ENCODE data around the gene CCDC110.
A peak's percentile ranks its signal among the peaks of the same experiment; 100 is the strongest.

Gene CCDC110

DNA sequence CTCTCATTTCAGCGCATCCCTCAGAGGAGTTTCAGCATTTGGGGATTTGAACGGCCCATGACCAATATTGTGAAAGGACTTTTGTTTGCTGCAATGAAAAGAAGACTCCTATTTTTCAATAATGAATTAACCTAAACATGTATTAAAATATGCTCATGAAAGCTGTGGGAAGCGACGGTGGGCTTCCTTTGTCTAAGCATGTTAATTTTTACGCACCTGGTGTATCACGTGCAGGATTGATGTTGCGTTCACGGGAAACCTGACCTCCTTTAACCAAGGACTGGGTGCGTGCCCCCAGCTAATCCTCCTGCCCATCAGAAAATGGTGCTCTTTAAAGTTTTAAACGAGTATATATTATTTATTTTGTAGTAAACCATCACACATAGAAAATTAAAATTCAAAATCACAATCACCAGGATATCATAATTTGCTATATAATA, 590 bp upstream of the CCDC110 start:
- no peak for DNase-seq (ENCODE audit: low read depth)

GRCh38 chr4:185470501-185471195, 885 bp downstream of the CCDC110 start:
- no peak for DNase-seq (ENCODE audit: low read depth)

- DNase-seq (ENCODE audit: low read depth), result no peak
Measured at GRCh38 chr4:185469580-185470154, 1.9 kb downstream of the CCDC110 start.

DNA sequence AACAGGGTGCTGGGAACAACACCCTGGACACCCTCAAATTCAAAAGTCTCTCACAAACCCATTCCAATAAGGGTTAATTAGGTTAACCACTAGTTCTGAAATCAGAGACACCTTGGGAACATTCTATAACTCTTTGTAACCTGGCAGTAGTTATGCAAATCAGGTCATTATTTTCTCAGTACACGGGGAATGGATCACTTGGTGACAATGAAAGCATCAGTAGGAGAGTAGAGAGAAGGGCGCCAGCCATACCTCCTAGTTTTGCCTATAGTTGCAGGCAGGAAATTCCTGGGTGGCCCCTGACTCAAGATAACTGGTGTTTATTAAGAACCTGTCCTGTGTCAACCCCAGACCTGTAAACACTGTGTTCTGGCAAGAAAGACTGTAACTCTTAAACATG, 2.5 kb downstream of the CCDC110 start:
- DNase-seq (ENCODE audit: low read depth), result no peak

DNA sequence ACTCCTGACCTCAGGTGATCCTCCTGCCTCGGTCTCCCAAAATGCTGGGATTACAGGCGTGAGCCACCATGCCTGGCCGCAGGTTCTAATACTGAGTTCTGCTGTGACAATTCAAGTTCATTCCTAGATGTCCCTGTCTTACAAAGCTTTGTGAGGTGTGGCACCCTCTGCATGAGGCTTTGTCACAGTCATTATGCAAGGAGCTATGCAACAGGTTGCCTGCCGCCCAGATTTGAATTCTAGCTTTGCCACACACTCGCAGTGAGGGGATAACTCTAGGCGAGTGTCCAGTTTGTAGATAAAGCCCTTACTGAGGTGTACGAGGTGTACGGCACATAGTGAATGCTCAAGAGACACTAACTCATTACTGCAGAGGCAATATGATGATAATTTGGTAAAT, 3.5 kb downstream of the CCDC110 start:
- no peak for DNase-seq (ENCODE audit: low read depth)

GRCh38 chr4:185467101-185467500, 4.4 kb downstream of the CCDC110 start:
- DNase-seq (ENCODE audit: low read depth), result no peak

GRCh38 chr4:185465707-185466106, 5.8 kb downstream of the CCDC110 start:
- no peak for DNase-seq (ENCODE audit: low read depth)

- no peak for DNase-seq (ENCODE audit: low read depth)
Measured at GRCh38 chr4:185464887-185465286, 6.6 kb downstream of the CCDC110 start.

GRCh38 chr4:185464183-185464582, 7.3 kb downstream of the CCDC110 start:
- no peak for DNase-seq (ENCODE audit: low read depth)

DNA sequence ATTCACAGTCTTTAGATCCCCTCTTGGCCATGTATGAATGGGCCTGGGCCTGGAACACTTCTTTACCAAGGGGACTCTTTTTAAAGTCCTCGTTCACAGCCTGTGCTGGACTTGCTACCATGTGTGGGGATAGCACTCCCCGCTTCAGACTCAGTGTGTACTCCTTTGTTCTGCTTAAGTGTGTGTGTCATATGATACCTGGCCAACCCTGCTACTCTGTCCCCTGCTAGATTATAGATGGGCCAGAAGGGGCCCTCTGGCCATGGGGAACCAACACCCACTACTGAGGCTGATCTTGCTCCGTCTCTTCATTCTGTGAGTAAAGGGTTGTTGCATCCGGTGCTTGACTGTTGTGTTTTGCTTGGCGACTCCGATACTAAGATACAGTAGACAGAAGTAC, 8.0 kb downstream of the CCDC110 start:
- no peak for DNase-seq (ENCODE audit: low read depth)

DNA sequence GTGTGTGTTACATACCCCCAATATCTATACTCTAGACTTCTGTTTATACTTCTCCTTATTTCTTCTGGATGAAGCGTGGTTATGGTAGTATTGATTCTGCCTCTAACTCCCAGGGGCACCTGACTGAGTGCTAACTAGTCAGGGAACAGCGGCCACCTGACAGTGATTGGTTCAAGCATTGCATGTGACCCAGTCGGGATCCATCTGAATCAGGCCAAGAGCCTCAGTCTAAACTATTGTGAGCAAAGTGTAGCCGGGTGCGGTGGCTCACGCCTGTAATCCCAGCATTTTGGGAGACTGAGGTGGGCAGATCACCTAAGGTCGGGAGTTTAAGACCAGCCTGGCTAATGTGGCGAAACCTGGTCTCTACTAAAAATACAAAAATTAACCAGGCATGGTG, 10.0 kb downstream of the CCDC110 start:
- no peak for DNase-seq (ENCODE audit: low read depth)

GRCh38 chr4:185457136-185457535, 14.4 kb downstream of the CCDC110 start:
- no peak for DNase-seq (ENCODE audit: low read depth)

- no peak for DNase-seq (ENCODE audit: low read depth)
Measured at GRCh38 chr4:185456131-185456530, 15.4 kb downstream of the CCDC110 start.

- DNase-seq (ENCODE audit: low read depth), result no peak
Measured at GRCh38 chr4:185445209-185445608, 26.3 kb downstream of the CCDC110 start.

DNA sequence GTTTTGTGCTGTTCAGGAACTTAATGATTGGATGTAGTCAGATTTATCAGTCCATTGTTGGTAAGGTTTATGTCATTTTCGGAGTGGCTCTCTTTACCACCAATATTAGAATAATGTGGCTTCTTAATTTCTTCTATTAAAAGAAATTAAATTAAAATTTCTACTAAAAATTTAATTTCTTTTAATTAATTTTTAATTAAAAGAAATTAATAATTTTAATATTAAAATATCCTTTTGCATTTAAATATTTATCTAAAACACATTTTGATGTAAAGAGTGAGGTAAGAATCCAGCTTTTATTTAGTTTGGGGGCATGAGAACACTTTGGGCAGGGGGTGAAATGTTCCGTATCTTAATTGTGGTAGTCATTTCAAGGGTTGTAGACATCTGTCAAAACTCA, 30.1 kb downstream of the CCDC110 start:
- no peak for DNase-seq (ENCODE audit: low read depth)

- DNase-seq (ENCODE audit: low read depth), result no peak
Measured at GRCh38 chr4:185437809-185438208, 33.7 kb downstream of the CCDC110 start.

DNA sequence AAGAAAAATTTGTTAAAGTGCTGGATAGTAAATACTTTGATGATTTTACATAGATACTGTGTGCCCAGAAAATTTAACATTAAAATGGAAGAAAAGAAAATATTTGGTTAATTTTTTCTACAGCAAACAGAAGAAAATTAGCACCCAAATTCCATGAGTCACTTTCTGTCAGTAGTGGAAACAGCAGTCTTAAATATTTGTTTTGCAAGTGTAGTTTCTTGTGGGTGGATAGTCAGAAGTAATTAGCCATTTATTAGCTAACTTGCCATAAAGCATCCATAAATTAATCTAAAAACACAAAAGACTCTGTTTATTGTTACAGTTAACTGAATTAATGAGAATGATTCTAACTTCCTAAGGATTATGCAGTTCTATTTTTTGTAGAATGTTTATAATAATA, 36.1 kb downstream of the CCDC110 start:
- no peak for DNase-seq (ENCODE audit: low read depth)

- DNase-seq (ENCODE audit: low read depth), result no peak
Measured at GRCh38 chr4:185429660-185430059, 41.9 kb downstream of the CCDC110 start.

DNA sequence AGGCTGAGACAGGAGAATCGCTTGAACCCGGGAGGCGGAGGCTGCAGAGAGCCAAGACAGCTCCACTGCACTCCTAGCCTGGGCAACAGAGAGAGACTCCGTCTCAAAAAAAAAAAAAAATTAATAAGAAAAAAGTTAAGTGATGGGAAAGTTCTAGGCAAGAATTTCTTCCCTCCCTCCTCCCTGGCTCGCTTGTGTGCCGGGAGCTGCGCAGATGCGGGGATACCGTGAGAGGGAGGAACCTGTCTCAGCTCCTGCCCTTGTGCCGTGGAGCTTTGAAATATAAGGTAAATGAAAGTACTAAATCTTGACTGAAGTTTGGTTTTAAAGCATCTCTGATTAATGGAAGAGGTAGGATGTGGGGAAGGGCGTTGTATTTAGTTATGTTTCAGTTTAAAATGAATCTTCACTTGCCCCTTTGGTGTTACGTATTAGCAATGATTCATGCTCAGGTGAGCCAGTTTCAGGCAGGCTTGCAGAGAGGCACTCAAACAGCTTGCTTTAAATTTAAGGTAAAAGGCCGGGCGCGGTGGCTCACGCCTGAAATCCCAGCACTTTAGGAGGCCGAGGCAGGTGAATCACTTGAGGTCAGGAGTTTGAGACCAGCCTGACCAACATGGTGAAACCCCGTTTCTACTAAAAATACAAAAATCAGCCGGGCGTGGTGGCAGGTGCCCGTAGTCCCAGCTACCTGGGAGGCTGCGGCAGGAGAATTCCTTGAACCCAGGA, 44.4 kb downstream of the CCDC110 start:
- no peak for DNase-seq (ENCODE audit: low read depth)

GRCh38 chr4:185425647-185426352, 45.7 kb downstream of the CCDC110 start, which contains the start of gene UFSP2:
Gene UFSP2 (minus strand): TSS chr4:185425964. CDS start chr4:185425868, 96 bp downstream.
- DNase-seq (ENCODE audit: low read depth), result peak; percentile 65

DNA sequence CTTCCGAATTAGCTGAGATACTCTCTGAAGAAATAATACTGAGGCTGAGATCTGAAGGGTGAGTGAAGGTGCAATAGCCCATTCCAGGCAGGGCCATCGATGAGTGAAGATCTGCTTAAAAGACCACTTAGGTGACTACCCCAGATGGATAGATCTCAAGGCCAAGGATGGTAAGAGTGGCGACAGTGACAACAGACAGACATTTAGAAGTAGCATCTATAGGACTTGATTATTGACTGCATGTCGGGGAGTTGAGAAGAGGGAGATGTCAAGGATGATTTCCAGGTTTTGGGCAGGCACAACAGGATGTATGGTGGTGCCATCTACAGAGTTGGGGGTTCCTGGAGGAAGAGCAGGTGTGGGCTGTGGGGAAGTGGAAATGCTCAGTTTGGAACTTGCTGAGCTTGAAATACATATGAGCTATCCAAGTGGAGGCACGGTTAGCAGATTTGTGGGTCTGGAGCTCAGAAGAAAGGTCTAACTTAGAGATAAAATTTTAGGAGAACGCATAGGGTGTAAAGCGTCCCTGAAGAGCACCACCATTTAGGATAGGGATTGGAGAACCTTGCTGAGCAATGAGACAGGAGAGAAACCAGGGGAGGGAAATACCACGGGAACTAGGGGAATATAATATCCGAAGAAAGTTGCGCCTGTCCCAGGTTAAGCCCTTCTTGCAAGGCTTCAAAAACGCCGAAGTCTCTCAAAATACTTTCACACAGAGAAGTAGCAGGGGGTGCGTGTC, 46.5 kb downstream of the CCDC110 start:
- DNase-seq (ENCODE audit: low read depth), result peak; percentile 12
